ENCODE results near the gene CHST5.
"Not testable (repeated sequence)": the region's sequence is repeated elsewhere in the genome, so short reads cannot be mapped to it uniquely, and the experiment has no call there.

Gene CHST5

DNA sequence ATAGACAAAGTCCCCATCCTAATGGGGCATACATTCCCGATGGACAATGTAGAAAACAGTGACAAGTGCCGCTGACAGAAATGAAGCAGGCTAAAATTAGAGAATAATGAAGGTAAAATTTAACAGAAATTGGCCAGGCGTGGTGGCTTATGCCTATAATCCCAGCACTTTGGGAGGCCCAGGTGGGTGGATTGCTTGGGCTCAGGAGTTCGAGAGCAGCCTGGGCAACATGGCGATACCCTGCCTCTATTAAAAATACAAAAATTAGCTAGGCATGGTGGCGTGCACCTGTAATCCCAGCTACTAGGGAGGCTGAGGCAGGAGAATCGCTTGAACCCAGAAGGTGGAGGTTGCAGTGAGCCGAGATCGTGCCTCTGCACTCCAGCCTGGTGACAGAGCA, 12.5 kb upstream of the CHST5 start:
- H3K9me3 ChIP-seq (ENCODE audit: insufficient read depth, low read depth, low read length); H3K9ac ChIP-seq (ENCODE audit: low read depth, low read length); H3K27me3 ChIP-seq (ENCODE audit: insufficient read depth, low read length); H3K4me1 ChIP-seq (ENCODE audit: insufficient read depth, low read length); H3K4me3 ChIP-seq (ENCODE audit: low read length); H3K27ac ChIP-seq (ENCODE audit: low read length); H3K36me3 ChIP-seq (ENCODE audit: insufficient read depth, low read depth, low read length): not testable (repeated sequence)

DNA sequence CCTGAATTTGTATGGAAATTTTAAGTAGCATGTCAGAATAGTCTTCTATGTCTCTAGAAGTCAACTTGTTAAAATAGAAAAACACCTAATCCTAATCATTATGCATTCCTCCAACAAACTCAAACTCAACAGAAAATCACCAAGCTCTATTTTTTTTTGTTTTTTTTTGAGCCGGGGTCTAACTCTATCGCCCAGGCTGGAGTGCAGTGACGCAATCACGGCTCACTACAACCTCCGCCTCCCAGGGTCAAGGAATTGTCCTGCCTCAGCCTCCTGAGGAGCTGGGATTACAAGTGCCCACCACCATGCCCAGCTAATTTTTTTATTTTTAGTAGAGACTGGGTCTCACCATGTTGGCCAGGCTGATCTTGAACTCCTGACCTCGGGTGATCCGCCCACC, 10.4 kb upstream of the CHST5 start:
- Histone ChIP-seq H3K4me3 (ENCODE audit: low read length) (no peak overlapping the region), H3K27ac (ENCODE audit: low read length) (no peak overlapping the region), H3K9me3 (ENCODE audit: insufficient read depth, low read depth, low read length) (no peaks in the 10 kb centered on the region), H3K27me3 (ENCODE audit: insufficient read depth, low read length) (no peaks in the 10 kb centered on the region), H3K36me3 (ENCODE audit: insufficient read depth, low read depth, low read length) (no peaks in the 10 kb centered on the region), H3K9ac (ENCODE audit: low read depth, low read length) (no peak overlapping the region), H3K4me1 (ENCODE audit: insufficient read depth, low read length) (no peaks in the 10 kb centered on the region; the same call in 1 of the 2 replicates)

DNA sequence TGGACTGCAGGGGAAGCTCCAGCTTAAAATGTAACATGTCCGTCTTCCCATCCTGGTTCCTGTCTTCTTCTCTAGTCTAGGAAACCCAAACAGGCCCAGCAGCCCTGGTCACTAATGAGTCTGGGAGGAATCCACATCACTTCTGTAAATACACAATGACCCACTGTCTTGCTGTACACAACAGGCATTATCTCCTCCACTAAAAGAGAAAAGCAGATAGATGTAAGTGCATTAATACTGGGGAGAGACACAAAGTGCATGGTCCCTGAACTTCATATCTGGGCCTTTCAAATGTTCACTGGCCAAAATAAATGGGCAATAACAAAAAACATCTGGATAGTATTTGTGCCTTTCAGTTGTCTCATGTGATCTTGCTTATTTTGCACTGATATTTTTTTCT, 10.0 kb upstream of the CHST5 start:
- not testable (repeated sequence) for H3K9me3 ChIP-seq (ENCODE audit: insufficient read depth, low read depth, low read length); H3K27me3 ChIP-seq (ENCODE audit: insufficient read depth, low read length); H3K36me3 ChIP-seq (ENCODE audit: insufficient read depth, low read depth, low read length); H3K9ac ChIP-seq (ENCODE audit: low read depth, low read length); H3K4me3 ChIP-seq (ENCODE audit: low read length); H3K27ac ChIP-seq (ENCODE audit: low read length); H3K4me1 ChIP-seq (ENCODE audit: insufficient read depth, low read length)

DNA sequence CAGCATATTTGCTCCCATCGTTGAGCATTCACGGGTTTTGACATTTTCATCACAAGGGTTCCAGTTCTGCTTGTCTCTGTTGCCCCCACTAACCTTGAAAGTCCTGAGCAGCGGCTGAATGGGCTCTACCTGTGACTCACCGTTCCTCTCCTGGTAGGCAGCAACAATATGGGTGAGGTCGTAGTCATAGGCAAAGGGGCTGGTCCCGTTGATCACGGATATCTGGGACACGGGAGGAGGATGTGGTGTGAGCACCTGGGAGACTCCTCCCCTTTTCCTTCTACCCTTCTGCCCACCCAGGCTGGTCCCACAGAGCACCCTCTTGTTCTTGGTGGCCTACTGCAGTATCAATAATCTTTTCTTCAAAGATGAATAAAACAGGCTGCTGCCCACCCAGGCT, 6.6 kb upstream of the CHST5 start:
- H3K27ac ChIP-seq (ENCODE audit: low read length); H3K9ac ChIP-seq (ENCODE audit: low read depth, low read length); H3K27me3 ChIP-seq (ENCODE audit: insufficient read depth, low read length); H3K4me1 ChIP-seq (ENCODE audit: insufficient read depth, low read length); H3K9me3 ChIP-seq (ENCODE audit: insufficient read depth, low read depth, low read length); H3K4me3 ChIP-seq (ENCODE audit: low read length); H3K36me3 ChIP-seq (ENCODE audit: insufficient read depth, low read depth, low read length): not testable (repeated sequence)

DNA sequence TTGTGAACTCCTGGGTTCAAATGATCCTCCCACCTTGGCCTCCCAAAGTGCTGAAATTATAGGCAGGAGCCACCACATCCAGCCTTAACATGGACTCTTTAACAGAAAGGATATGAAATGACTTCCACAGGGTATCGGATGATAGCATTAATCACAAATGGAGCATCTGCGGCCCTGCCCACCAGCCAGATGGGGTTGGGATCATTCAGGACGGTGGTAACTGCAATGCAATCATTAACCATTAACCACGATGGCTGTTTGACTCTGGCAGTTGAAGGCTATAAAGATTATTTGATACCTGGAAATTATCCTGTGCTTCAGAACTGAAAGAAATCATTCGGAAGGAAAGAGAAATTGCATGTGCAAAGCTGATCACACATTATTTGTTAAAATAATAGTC, 5.3 kb upstream of the CHST5 start:
- no peaks in the 10 kb centered on the region for H3K4me1 ChIP-seq (ENCODE audit: insufficient read depth, low read length)
- no peaks in the 10 kb centered on the region for H3K27me3 ChIP-seq (ENCODE audit: insufficient read depth, low read length)
- H3K27ac ChIP-seq (ENCODE audit: low read length), result no peak overlapping the region
- no peaks in the 10 kb centered on the region for H3K9me3 ChIP-seq (ENCODE audit: insufficient read depth, low read depth, low read length)
- no peaks in the 10 kb centered on the region for H3K36me3 ChIP-seq (ENCODE audit: insufficient read depth, low read depth, low read length)
- H3K9ac ChIP-seq (ENCODE audit: low read depth, low read length), result no peak overlapping the region
- no peak overlapping the region for H3K4me3 ChIP-seq (ENCODE audit: low read length)

DNA sequence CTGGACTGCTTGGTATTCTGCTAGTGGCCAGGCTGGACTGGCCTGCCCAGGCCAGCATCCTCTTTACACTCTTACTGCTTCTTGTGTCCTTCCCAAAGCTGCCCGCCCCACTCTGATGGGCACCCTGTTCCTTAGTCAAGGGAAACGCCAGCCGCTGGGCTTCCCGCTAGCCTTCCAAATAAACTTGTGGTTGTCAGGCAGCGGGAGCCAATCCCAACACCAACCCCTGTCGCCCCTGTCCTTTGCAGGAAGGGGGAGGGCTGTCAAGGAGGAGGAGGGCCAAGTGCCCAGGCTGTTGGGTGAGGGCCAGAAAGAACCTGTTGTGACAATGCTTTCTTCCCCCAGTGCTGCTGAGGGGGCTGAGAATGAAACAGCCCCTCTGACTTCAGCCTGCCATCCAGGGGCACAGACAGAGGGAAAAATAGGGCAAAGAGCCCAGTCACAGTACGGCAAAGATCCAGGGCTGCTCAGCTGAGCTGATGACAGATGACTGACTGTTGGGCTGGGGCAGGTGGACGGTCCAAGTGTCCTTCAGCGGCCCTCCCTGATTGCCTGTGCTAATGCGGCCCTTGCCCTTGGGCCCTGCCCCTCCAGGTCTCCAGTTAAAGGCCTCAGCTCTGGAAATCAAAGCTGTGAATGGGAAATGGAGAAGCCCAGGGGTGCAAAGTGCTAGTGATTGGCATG, 3.1 kb upstream of the CHST5 start:
- H3K4me3 ChIP-seq (ENCODE audit: low read length); H3K9me3 ChIP-seq (ENCODE audit: insufficient read depth, low read depth, low read length); H3K9ac ChIP-seq (ENCODE audit: low read depth, low read length); H3K4me1 ChIP-seq (ENCODE audit: insufficient read depth, low read length); H3K27me3 ChIP-seq (ENCODE audit: insufficient read depth, low read length); H3K27ac ChIP-seq (ENCODE audit: low read length); H3K36me3 ChIP-seq (ENCODE audit: insufficient read depth, low read depth, low read length): not testable (repeated sequence)

DNA sequence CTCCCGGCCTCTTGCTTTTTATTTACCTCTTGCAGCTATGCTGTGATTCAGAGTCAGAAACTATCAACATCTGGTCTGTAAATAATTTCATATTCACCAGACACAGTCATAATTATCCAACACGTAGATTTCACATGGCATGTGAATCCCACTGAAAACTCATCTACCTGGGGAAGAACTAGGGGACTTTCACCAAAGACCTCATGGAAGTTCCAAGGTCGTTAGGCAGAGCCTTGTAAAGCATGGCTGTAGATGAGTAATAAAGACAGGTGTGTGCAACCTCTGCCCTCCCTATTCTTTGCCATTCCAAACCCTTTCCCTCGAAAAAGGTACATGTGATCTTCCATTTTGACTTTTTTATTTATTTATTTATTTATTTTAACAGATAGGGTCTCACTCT, 1.9 kb upstream of the CHST5 start:
- no peak overlapping the region for H3K9ac ChIP-seq (ENCODE audit: low read depth, low read length)
- no peak overlapping the region for H3K4me3 ChIP-seq (ENCODE audit: low read length)
- H3K4me1 ChIP-seq (ENCODE audit: insufficient read depth, low read length), result no peaks in the 10 kb centered on the region
- no peak overlapping the region for H3K27ac ChIP-seq (ENCODE audit: low read length)
- no peaks in the 10 kb centered on the region for H3K9me3 ChIP-seq (ENCODE audit: insufficient read depth, low read depth, low read length)
- no peaks in the 10 kb centered on the region for H3K36me3 ChIP-seq (ENCODE audit: insufficient read depth, low read depth, low read length)
- no peaks in the 10 kb centered on the region for H3K27me3 ChIP-seq (ENCODE audit: insufficient read depth, low read length)

DNA sequence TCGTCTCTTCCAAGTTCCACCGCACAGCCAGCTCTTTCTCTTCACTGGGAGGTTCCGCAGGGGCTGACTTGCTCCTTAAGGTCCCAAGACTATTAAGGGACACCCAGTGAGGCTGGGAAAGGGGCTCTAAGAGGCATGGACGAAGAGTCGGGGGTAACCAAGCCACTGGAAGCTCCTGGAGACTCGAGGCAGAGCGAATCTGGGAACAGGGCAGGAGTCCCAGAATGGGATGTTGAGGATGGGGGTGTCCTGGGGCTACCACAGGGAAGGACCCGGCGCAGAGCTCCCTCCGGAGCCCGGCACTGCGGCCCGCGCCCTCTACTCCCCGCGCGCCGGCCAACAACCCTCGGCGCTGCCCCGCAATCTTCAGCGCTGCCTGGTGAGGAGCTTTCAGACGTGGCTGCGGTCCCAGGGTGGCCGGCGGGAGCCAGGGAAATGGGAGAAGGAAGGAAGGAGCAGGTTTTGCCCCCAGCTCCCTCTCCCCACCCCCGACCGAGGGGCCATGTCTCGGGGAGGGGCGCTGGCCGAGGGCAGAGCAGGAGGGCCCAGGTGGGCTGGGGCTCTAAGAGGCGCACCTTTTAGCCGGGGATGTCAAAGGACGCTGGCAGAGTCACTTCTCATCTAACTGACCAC, 581 bp downstream of the CHST5 start:
- no peak overlapping the region for H3K9ac ChIP-seq (ENCODE audit: low read depth, low read length)
- no peaks in the 10 kb centered on the region for H3K9me3 ChIP-seq (ENCODE audit: insufficient read depth, low read depth, low read length)
- no peaks in the 10 kb centered on the region for H3K36me3 ChIP-seq (ENCODE audit: insufficient read depth, low read depth, low read length)

DNA sequence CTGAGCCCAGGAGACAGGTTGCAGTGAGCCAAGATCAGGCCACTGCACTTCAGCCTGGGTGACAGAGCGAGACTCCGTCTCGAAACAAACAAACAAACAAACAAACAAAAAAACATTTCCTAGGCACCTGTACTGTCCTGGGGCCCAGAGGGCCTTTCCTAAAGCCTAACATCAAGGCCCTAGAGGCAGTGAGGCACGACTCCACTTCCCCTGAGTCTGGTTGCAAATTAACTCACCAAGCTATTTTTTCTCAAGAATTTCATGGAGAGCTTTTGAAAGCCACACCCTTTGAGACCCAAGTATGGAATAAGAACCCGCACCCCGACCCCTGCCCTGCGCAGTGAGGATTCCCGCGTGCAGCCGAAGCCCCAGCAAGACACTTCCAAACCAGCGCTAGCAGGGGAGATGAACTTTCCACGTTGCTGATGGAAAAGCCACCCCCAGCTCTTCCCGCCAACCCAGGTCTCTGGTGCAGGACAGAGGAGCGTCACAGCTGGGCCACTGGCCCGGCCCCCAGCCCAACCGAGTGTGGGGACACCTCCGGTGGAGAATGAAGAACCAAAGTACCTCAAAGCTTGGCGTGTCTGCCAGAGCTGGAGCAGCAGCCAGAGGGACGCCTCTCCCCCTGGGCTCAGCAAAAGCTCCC, 1.2 kb downstream of the CHST5 start:
- Histone ChIP-seq H3K9ac (ENCODE audit: low read depth, low read length) (no peak overlapping the region), H3K4me1 (ENCODE audit: insufficient read depth, low read length) (no peaks in the 10 kb centered on the region), H3K4me3 (ENCODE audit: low read length) (no peak overlapping the region), H3K27ac (ENCODE audit: low read length) (no peak overlapping the region), H3K9me3 (ENCODE audit: insufficient read depth, low read depth, low read length) (no peaks in the 10 kb centered on the region), H3K36me3 (ENCODE audit: insufficient read depth, low read depth, low read length) (no peaks in the 10 kb centered on the region), H3K27me3 (ENCODE audit: insufficient read depth, low read length) (no peaks in the 10 kb centered on the region)

More for the DNA sequence above, 581 bp downstream of the CHST5 start:
- Histone ChIP-seq H3K4me3 (ENCODE audit: low read length) (no peak overlapping the region), H3K27ac (ENCODE audit: low read length) (no peak overlapping the region), H3K4me1 (ENCODE audit: insufficient read depth, low read length) (no peaks in the 10 kb centered on the region), H3K27me3 (ENCODE audit: insufficient read depth, low read length) (no peaks in the 10 kb centered on the region)

DNA sequence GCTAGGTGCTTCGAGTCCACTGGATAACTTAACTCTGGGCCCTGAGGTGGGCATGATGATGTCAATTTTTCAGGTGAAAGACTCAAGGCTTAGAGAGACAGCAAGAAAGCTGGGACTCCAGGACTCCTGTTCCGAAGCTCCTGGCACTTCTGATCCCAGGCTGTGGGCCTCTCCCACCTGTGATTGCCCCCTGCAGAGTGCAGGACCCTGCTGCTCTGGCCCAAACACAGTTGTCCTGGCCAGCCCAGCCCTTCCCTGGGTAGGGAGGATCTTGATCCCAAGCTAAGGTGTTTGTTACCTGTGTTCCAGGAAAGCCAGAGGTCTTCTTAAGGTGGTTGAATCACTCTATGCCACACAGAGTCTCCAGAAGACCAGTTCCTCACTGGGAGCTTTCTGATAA, 3.1 kb downstream of the CHST5 start:
- Histone ChIP-seq H3K9me3 (ENCODE audit: insufficient read depth, low read depth, low read length) (no peaks in the 10 kb centered on the region), H3K36me3 (ENCODE audit: insufficient read depth, low read depth, low read length) (no peaks in the 10 kb centered on the region), H3K27ac (ENCODE audit: low read length) (no peak overlapping the region), H3K4me3 (ENCODE audit: low read length) (no peak overlapping the region), H3K4me1 (ENCODE audit: insufficient read depth, low read length) (no peaks in the 10 kb centered on the region), H3K9ac (ENCODE audit: low read depth, low read length) (no peak overlapping the region), H3K27me3 (ENCODE audit: insufficient read depth, low read length) (no peaks in the 10 kb centered on the region)

DNA sequence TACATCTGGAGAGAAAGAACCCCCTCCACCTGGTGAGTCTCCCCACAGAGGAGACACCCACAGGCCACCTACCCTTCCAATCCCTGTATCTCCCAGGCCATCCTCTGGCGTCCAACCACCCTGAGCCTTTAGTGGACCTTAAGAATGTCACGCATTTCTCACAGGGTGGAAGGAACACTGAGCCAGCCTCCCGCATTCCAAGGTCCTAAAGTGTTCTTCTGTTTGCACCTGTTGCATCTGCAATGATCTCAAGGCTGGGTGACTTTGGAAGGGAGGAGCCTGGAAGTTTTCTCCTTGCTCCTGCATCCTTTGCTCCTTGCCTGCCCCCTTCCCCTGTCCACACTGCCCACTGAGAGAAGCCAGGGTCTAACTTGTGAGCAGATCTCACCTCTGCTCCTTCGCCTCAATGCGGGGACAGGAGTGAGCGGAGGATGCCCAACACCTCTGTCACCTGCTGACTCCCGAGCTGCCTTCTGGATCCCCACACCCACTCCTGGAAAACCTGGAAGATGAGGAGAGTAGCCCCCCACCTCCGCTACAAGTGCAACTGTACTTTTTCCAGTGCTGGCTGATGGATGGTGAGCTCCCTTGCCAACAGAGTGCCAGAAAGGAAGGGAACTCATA, 3.7 kb downstream of the CHST5 start:
- H3K27me3 ChIP-seq (ENCODE audit: insufficient read depth, low read length), result no peaks in the 10 kb centered on the region
- H3K4me1 ChIP-seq (ENCODE audit: insufficient read depth, low read length), result no peaks in the 10 kb centered on the region
- no peak overlapping the region for H3K9ac ChIP-seq (ENCODE audit: low read depth, low read length)

DNA sequence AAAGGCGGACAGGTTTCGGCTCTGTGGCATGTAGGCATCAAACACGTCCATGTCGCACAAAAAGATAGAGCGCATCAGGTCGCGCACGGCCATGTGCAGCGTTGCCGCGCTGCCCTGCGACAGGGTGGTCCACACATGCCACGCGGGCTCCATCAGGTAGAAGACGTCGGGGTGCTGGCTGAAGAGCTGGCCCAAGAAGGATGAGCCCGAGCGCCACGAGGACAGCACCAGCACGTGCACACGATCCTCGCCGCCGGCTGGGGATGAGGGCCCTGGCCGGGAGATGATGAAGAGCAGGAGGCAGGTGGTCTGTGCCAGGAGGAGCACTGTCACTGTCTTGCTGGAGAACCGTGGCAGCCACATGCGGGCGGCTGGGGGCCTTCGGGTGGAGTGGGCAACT, 5.9 kb downstream of the CHST5 start:
- H3K9ac ChIP-seq (ENCODE audit: low read depth, low read length), result no peak overlapping the region
- H3K4me3 ChIP-seq (ENCODE audit: low read length), result no peak overlapping the region
- no peaks in the 10 kb centered on the region for H3K27me3 ChIP-seq (ENCODE audit: insufficient read depth, low read length)
- H3K9me3 ChIP-seq (ENCODE audit: insufficient read depth, low read depth, low read length), result no peaks in the 10 kb centered on the region
- H3K4me1 ChIP-seq (ENCODE audit: insufficient read depth, low read length), result no peaks in the 10 kb centered on the region
- no peak overlapping the region for H3K27ac ChIP-seq (ENCODE audit: low read length)
- no peaks in the 10 kb centered on the region for H3K36me3 ChIP-seq (ENCODE audit: insufficient read depth, low read depth, low read length)

More for the DNA sequence above, 3.7 kb downstream of the CHST5 start:
- no peaks in the 10 kb centered on the region for H3K36me3 ChIP-seq (ENCODE audit: insufficient read depth, low read depth, low read length)
- no peak overlapping the region for H3K27ac ChIP-seq (ENCODE audit: low read length)
- no peaks in the 10 kb centered on the region for H3K9me3 ChIP-seq (ENCODE audit: insufficient read depth, low read depth, low read length)
- H3K4me3 ChIP-seq (ENCODE audit: low read length), result no peak overlapping the region
